WTC11 (cell line): ENCODE measurements around the gene PILRB. TPM values are rescaled to one million over a fixed set of nuclear protein-coding genes. Genes with fewer than 3 reads are reported as not detected.

Experiments used
- ATAC-seq: fragments of 200-7000 bp; cut with Tn5 transposase; 2 replicates; pipeline ENCODE4 v1.10.0; 2021; ENCODE audit warnings: mild to moderate bottlenecking, moderate library complexity
- CTCF ChIA-PET: fragments of 300-600 bp; sonication (Branson Sonifier 250); formaldehyde crosslinking; loops from one replicate; lab custom pipeline; 2021; ENCODE audit warnings: antibody characterized with exemption; lab: Charles Lee
- POLR2A ChIA-PET: fragments of 350-600 bp; sonication (Branson Sonifier 250); formaldehyde crosslinking; loops from one replicate; lab custom pipeline; 2021; ENCODE audit warnings: antibody characterized with exemption; lab: Charles Lee
- DNase-seq: peaks from one replicate; pipeline ENCODE4 v3.0.0; 2021; ENCODE audit warnings: low spot score
- H3K27ac Mint-ChIP-seq: 2 replicates; pipeline ENCODE4 v1.8.0; 2021; ENCODE audit warnings: mixed read lengths
- H3K27me3 Mint-ChIP-seq: 2 replicates; pipeline ENCODE4 v1.8.0; 2021; ENCODE audit warnings: low read depth, mild to moderate bottlenecking, moderate library complexity, mixed read lengths
- H3K36me3 Mint-ChIP-seq: 2 replicates; pipeline ENCODE4 v1.8.0; 2021; ENCODE audit warnings: mixed read lengths
- H3K4me1 Mint-ChIP-seq: 2 replicates; pipeline ENCODE4 v1.8.0; 2022; ENCODE audit warnings: mixed read lengths
- H3K4me3 Mint-ChIP-seq: 2 replicates; pipeline ENCODE4 v1.8.0; 2021; ENCODE audit warnings: mild to moderate bottlenecking, moderate library complexity, mixed read lengths
- H3K9me3 Mint-ChIP-seq: 2 replicates; pipeline ENCODE4 v1.8.0; 2021; ENCODE audit warnings: mixed read lengths
- total RNA-seq: library from RNA; stranded (reverse); gene quantifications from 3 replicates; pipeline ENCODE4 v1.2.3, GENCODE V29; 2021
- TF ChIP-seq, protein P1 (sequence below): sonication (generic); formaldehyde crosslinking; IDR thresholded peaks from 2 replicates; pipeline ENCODE4 v1.8.1; 2023; ENCODE audit warnings: mild to moderate bottlenecking, missing genetic modification reagents, borderline replicate concordance

PILRB gene
- total RNA-seq, 1 experiment from 2014 or later: 30.7 TPM

DNA sequence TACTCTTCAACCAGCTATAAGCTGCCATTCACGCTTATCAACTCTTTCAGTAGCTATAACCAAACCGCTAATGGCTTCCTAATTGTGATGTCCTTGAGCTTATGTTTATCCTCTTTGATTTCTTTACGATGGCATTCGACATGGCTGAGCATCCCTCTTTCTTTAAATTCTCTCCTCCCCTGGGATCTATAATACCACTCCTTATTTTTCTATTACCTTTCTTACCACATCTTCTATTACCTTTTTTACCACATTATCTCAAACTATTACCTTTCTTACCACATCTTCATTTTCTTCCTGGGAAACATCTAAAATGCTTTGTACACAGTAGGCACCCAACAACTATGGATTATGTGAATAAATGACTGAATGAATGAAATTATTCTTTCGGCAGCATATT is 57.5 kb downstream of the PILRB start:
- ChIA-PET CTCF (interaction anchor here (0.6 to 2.5 kb wide), 4 partner anchors 8 to 218 kb away, joined by 3 to 15 read pairs (median 4); partner anchors contain the start of gene MEPCE), POLR2A (interaction anchor here (0.6 to 1.5 kb wide), 3 partner anchors 14 to 25 kb away, joined by 3 to 10 read pairs (median 6); no protein-coding TSS in a partner anchor)
- H3K27me3 Mint-ChIP-seq: peaks cover 11% of the 10 kb centered on the region
- no peaks in the 10 kb centered on the region for H3K36me3 Mint-ChIP-seq
- TF ChIP-seq, protein P1, sequence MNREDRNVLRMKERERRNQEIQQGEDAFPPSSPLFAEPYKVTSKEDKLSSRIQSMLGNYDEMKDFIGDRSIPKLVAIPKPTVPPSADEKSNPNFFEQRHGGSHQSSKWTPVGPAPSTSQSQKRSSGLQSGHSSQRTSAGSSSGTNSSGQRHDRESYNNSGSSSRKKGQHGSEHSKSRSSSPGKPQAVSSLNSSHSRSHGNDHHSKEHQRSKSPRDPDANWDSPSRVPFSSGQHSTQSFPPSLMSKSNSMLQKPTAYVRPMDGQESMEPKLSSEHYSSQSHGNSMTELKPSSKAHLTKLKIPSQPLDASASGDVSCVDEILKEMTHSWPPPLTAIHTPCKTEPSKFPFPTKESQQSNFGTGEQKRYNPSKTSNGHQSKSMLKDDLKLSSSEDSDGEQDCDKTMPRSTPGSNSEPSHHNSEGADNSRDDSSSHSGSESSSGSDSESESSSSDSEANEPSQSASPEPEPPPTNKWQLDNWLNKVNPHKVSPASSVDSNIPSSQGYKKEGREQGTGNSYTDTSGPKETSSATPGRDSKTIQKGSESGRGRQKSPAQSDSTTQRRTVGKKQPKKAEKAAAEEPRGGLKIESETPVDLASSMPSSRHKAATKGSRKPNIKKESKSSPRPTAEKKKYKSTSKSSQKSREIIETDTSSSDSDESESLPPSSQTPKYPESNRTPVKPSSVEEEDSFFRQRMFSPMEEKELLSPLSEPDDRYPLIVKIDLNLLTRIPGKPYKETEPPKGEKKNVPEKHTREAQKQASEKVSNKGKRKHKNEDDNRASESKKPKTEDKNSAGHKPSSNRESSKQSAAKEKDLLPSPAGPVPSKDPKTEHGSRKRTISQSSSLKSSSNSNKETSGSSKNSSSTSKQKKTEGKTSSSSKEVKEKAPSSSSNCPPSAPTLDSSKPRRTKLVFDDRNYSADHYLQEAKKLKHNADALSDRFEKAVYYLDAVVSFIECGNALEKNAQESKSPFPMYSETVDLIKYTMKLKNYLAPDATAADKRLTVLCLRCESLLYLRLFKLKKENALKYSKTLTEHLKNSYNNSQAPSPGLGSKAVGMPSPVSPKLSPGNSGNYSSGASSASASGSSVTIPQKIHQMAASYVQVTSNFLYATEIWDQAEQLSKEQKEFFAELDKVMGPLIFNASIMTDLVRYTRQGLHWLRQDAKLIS: no peak
- no peak overlapping the region for H3K27ac Mint-ChIP-seq
- no peaks in the 10 kb centered on the region for H3K4me1 Mint-ChIP-seq
- DNase-seq: no peak
- no peak overlapping the region for H3K4me3 Mint-ChIP-seq
- no peak for ATAC-seq
- no peaks in the 10 kb centered on the region for H3K9me3 Mint-ChIP-seq

Other genes with a start within 250 kb of the PILRB start
- gene TAF6, start 238.8 kb upstream of the PILRB start, total RNA-seq: 121 to 132 TPM (median 122 TPM) in 3 replicates
- 14.3 to 15.1 TPM (median 14.6 TPM) in 3 replicates for gene CNPY4, start 238.5 kb upstream of the PILRB start, total RNA-seq
- 3.0 to 3.5 TPM (median 3.0 TPM) in 3 replicates for gene MBLAC1, start 231.2 kb upstream of the PILRB start, total RNA-seq
- gene LAMTOR4, start 209.2 kb upstream of the PILRB start, total RNA-seq: 199 to 235 TPM (median 227 TPM) in 3 replicates
- 25.0 to 28.0 TPM (median 25.1 TPM) in 3 replicates for gene TRAPPC14, start 199.4 kb upstream of the PILRB start, total RNA-seq
- gene GAL3ST4, start 189.5 kb upstream of the PILRB start, total RNA-seq: 8.1 to 10.3 TPM (median 8.9 TPM) in 3 replicates
- 52.1 to 63.9 TPM (median 63.0 TPM) in 3 replicates for gene GPC2, start 180.7 kb upstream of the PILRB start, total RNA-seq
- gene STAG3, start 180.2 kb upstream of the PILRB start, total RNA-seq: 5.2 to 7.6 TPM (median 5.5 TPM) in 3 replicates
- 0.37 to 0.55 TPM in 2 of 3 replicates, not detected in the other for gene PVRIG, start 138.2 kb upstream of the PILRB start, total RNA-seq
- gene SPDYE3, start 50.4 kb upstream of the PILRB start, total RNA-seq: not detected in 3 replicates
- gene PILRA, start 15.4 kb downstream of the PILRB start, total RNA-seq: 1.8 to 3.2 TPM (median 3.0 TPM) in 3 replicates
- gene ZCWPW1, start 70.6 kb downstream of the PILRB start, total RNA-seq: 1.4 to 1.5 TPM (median 1.4 TPM) in 3 replicates
- 41.9 to 49.6 TPM (median 47.7 TPM) in 3 replicates for gene MEPCE, start 71.7 kb downstream of the PILRB start, total RNA-seq
- gene PPP1R35, start 78.4 kb downstream of the PILRB start, total RNA-seq: 85.9 to 90.8 TPM (median 88.3 TPM) in 3 replicates
- gene SPACDR, start 106.1 kb downstream of the PILRB start, total RNA-seq: 0.33 to 0.48 TPM (median 0.39 TPM) in 3 replicates
- 27.5 to 34.5 TPM (median 29.7 TPM) in 3 replicates for gene TSC22D4, start 121.1 kb downstream of the PILRB start, total RNA-seq
- 6.2 to 7.6 TPM (median 6.7 TPM) in 3 replicates for gene NYAP1, start 125.8 kb downstream of the PILRB start, total RNA-seq
- gene AGFG2, start 181.1 kb downstream of the PILRB start, total RNA-seq: 6.4 to 7.4 TPM (median 7.4 TPM) in 3 replicates
- 9.3 to 11.7 TPM (median 9.7 TPM) in 3 replicates for gene SAP25, start 215.8 kb downstream of the PILRB start, total RNA-seq
- gene LRCH4, start 228.0 kb downstream of the PILRB start, total RNA-seq: 52.0 to 59.6 TPM (median 56.7 TPM) in 3 replicates
- 0.70 to 1.3 TPM (median 0.94 TPM) in 3 replicates for gene FBXO24, start 228.2 kb downstream of the PILRB start, total RNA-seq
- gene PCOLCE, start 244.2 kb downstream of the PILRB start, total RNA-seq: 53.5 to 74.8 TPM (median 70.4 TPM) in 3 replicates